D721Med (cell line): ENCODE data around the gene PRADC1.

ENCODE experiments used
- DNase-seq: peaks from one replicate; pipeline ENCODE4 v3.0.0; 2011; ENCODE audit warnings: low spot score; ENCODE audit not compliant: insufficient read length
- FAIRE-seq: peaks from 2 replicates; lab custom pipeline; 2011; peaks lifted over from hg19 to GRCh38; lab: Jason Lieb, UNC
- CTCF ChIP-seq: IDR thresholded peaks from 2 replicates; pipeline ENCODE4 v1.5.1; 2012; ENCODE audit warnings: mild to moderate bottlenecking, control low read depth; ENCODE audit not compliant: insufficient read depth; ENCODE audit errors: missing control alignments

The PRADC1 gene

DNA sequence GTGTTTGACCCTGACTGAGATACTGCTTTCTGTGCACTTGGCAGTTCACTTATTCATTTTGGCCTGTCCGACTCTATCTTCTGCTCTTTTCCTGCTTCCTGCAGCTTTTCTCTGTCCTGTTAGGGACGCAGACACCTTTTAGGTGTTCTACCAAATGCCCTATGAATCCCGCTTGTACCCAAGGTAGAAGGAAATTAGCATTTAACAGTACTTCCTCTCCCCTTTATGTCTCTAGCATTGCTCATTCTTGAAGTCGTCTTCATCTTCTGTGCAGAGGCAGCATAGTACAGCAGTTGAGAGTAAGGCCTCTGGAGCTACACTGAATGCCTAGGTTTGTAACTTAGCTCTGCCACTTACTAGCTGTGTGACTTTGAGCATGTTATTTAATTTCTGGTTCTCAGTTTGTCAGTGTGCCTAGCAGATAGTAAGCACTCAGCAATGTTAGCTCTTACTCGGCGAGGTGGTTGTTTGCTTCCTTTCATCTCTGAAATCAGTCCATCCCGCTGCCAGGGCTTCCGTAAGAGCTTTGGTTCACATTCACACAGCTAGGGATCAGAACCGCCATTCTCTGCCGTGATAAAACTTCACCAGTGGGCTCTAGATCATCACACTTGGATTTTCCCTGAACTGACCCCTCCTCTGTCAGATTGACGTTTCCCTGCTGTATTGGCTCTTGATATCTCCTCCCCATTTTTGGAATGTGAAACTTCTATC, 2.4 kb upstream of the PRADC1 start:
- FAIRE-seq: no peak
- no peak for DNase-seq
- no peak for TF ChIP-seq CTCF

DNA sequence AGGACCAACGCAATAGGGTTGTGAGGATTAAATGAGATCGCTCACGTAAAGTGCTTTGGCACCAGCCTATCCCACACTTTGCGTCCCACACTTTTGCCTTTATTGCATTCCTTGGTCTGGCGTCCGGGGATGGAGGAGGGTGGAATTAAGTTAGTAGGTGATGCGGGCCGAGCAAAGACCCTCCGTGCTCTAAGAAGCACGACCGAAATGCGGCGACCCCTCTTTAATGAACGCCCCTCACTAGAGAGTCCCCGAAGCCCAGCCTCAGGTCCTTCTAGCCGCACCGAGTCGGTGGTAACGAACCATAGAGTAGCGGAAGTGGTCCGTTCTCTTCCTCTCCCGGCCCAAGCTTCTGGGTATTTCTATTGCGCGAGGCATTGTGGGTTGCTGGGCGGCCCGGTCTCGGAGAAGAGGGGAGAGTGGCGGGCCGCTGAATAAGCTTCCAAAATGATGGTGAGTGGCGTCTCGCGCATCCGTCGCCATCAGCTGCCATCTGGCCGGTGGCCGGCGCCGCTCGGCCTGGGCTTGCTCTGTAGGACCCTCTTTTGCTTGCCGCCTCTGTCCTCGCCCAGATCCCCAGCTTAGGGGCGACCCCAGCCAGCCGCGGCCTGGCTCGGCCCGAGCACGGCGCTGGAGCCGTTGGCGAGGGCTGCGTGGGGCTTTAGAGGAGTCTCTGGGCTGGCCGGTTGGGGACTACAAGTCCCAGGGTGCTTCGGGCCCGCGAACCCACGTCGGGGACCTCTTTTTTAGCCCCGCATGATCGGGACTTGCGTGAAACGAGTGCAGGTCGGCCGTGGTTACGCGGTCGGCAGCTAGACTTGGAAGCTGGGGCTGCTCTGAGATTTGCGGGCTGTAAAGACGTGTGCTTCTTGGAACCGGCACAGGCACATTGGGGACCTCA, 1.1 kb upstream of the PRADC1 start, which contains the start of gene CCT7:
CCT7 (plus strand) TSS at position 377 of the 901 bp plus-strand sequence; CDS start at position 448, 71 bp downstream.
- FAIRE-seq: no peak
- TF ChIP-seq CTCF: no peak
- peak; percentile 68 for DNase-seq

GRCh38 chr2:73232403-73233153, 461 bp downstream of the PRADC1 start:
- no peak for TF ChIP-seq CTCF
- FAIRE-seq: no peak
- no peak for DNase-seq

- FAIRE-seq: no peak
- no peak for TF ChIP-seq CTCF
- DNase-seq: no peak
Observed at GRCh38 chr2:73228631-73229030, 4.4 kb downstream of the PRADC1 start.

DNA sequence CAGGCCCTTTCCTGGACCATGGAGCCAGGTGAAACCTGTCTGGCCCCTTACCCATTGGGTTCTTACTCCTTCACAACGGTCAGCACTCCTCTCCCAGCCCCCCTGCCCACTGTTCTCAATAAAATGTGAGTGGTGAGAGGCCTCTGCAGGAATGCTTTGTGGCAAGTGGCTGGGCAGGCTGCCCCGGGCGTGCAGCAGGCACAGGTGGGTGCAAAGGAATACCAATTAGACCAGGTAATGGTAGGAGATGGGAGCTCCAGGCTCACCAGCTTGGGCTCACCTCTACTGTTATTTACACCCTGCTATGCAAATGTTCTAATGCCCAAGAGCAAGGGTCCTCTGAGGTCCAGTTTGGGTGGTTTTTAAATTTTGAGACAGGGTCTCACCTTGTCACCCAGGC, 6.0 kb downstream of the PRADC1 start:
- no peak for TF ChIP-seq CTCF
- FAIRE-seq (no peak), DNase-seq (no peak)

GRCh38 chr2:73225513-73226360, 7.3 kb downstream of the PRADC1 start:
- no peak for DNase-seq
- no peak for TF ChIP-seq CTCF
- no peak for FAIRE-seq
